K562 (cell line): ENCODE results near the gene ZP1. TPM values are rescaled to one million over a fixed set of nuclear protein-coding genes. Genes with fewer than 3 reads are reported as not detected.

Experiments
- CTCFL ChIP-seq: IDR thresholded peaks from 2 replicates; pipeline ENCODE4 v1.6.1; 2011; ENCODE audit warnings: borderline replicate concordance, low read depth, mild to moderate bottlenecking, moderate library complexity, low read length; ENCODE audit not compliant: insufficient read depth, poor library complexity, severe bottlenecking
- GABPA ChIP-seq: fragments of 200-800 bp; sonication (Bioruptor generic); conservative IDR thresholded peaks from 2 replicates; pipeline ENCODE4 v1.6.1; 2016; ENCODE audit warnings: low read depth, missing genetic modification characterization, missing compliant biosample characterization
- GATA2 ChIP-seq: sonication (generic); formaldehyde crosslinking; IDR thresholded peaks from 2 replicates; pipeline ENCODE4 v1.4.0; 2020; ENCODE audit warnings: mild to moderate bottlenecking, missing genetic modification reagents
- HDAC1 ChIP-seq, 2 experiments: fragments of 450-650 bp; IDR thresholded peaks; 2 replicates each; pipeline ENCODE4 v1.6.1; 2016 to 2017; ENCODE audit warnings: inconsistent platforms in 1 of 2, mild to moderate bottlenecking in 1 of 2, moderate library complexity in 1 of 2
- MCM2 ChIP-seq: fragments of 450-650 bp; IDR thresholded peaks from 2 replicates; pipeline ENCODE4 v1.6.1; 2017; ENCODE audit warnings: low read depth, mild to moderate bottlenecking
- MTA3 ChIP-seq: fragments of 450-650 bp; formaldehyde crosslinking; IDR thresholded peaks from 2 replicates; pipeline ENCODE4 v1.6.1; 2017; ENCODE audit warnings: mild to moderate bottlenecking, borderline replicate concordance
- NEUROD1 ChIP-seq: fragments of 150-350 bp; IDR thresholded peaks from 2 replicates; pipeline ENCODE4 v1.6.1; 2014; ENCODE audit warnings: borderline replicate concordance, low read length, low read depth; ENCODE audit not compliant: partially characterized antibody
- PHF20 ChIP-seq: fragments of 450-650 bp; IDR thresholded peaks from 2 replicates; pipeline ENCODE4 v1.6.1; 2018; ENCODE audit not compliant: partially characterized antibody
- POLR2G ChIP-seq: fragments of 200-400 bp; formaldehyde crosslinking; IDR thresholded peaks from 2 replicates; pipeline ENCODE4 v1.6.1; 2017; ENCODE audit warnings: low read depth, mild to moderate bottlenecking, antibody characterized with exemption, low read length, moderate library complexity
- PURB ChIP-seq: sonication (generic); formaldehyde crosslinking; IDR thresholded peaks from 2 replicates; pipeline ENCODE4 v1.9.0; 2021; ENCODE audit warnings: low read depth, mild to moderate bottlenecking, missing genetic modification reagents
- RBM15 ChIP-seq: fragments of 200-400 bp; formaldehyde crosslinking; IDR thresholded peaks from 2 replicates; pipeline ENCODE4 v1.6.1; 2018; ENCODE audit warnings: mild to moderate bottlenecking, low read length, moderate library complexity; ENCODE audit not compliant: insufficient read depth
- SMARCA5 ChIP-seq: fragments of 450-650 bp; IDR thresholded peaks from 2 replicates; pipeline ENCODE4 v1.6.1; 2016
- SMARCC2 ChIP-seq: fragments of 450-650 bp; IDR thresholded peaks from 2 replicates; pipeline ENCODE4 v1.6.1; 2017; ENCODE audit warnings: antibody characterized with exemption, moderate library complexity, mild to moderate bottlenecking, low read depth
- SREBF2 ChIP-seq: sonication (generic); formaldehyde crosslinking; IDR thresholded peaks from 2 replicates; pipeline ENCODE4 v1.4.0; 2020; ENCODE audit warnings: mild to moderate bottlenecking, missing genetic modification reagents
- ZBTB43 ChIP-seq: sonication (generic); formaldehyde crosslinking; IDR thresholded peaks from 2 replicates; pipeline ENCODE4 v1.8.0; 2023; ENCODE audit warnings: mild to moderate bottlenecking, missing genetic modification reagents
- ZFX ChIP-seq: sonication (generic); formaldehyde crosslinking; IDR thresholded peaks from 2 replicates; pipeline ENCODE4 v1.8.0; 2022; ENCODE audit warnings: mild to moderate bottlenecking, missing genetic modification reagents, moderate library complexity
- ZNF174 ChIP-seq: fragments of 250-450 bp; sonication (Bioruptor Pico); IDR thresholded peaks from 2 replicates; pipeline ENCODE4 v1.4.0; 2020; ENCODE audit warnings: mild to moderate bottlenecking
- polyA plus RNA-seq, 8 experiments: library from polyadenylated mRNA; depleted of rRNA in 4 of 8; stranded (reverse) in 5 of 8; unstranded in 3 of 8; fragments of >200 nt; fragmentation: Nextera tagmentation in 2 of 8; fragmentation: Illumina TruSeq in 1 of 8; extraction: Ambion mirVana in 2 of 8; extraction: Trizol in 1 of 8; gene quantifications; 2 replicates each; pipeline versions ENCODE4 v1.2.1 to v1.2.3, GENCODE V29; 2011 to 2014; ENCODE audit warnings: inconsistent platforms in 1 of 8, missing spikeins in 1 of 8
- total RNA-seq, 7 experiments: library from RNA; depleted of rRNA in 6 of 7; stranded (reverse); fragments of >200 nt in 6 of 7; fragmentation: Illumina TruSeq in 2 of 7; extraction: Trizol in 2 of 7; gene quantifications; 2 replicates each; pipeline versions ENCODE4 v1.2.1 to v1.2.3, GENCODE V29; 2011 to 2021; ENCODE audit warnings: low replicate concordance in 1 of 7
- TF ChIP-seq, protein P1 (sequence below): sonication (generic); formaldehyde crosslinking; IDR thresholded peaks from 2 replicates; pipeline ENCODE4 v1.8.1; 2023; ENCODE audit warnings: mild to moderate bottlenecking, missing genetic modification reagents
- TF ChIP-seq, protein P2 (sequence below): sonication (generic); formaldehyde crosslinking; IDR thresholded peaks from 2 replicates; pipeline ENCODE4 v1.8.1; 2023; ENCODE audit warnings: mild to moderate bottlenecking, missing genetic modification reagents, moderate library complexity
- TF ChIP-seq, protein P3 (sequence below): sonication (generic); formaldehyde crosslinking; IDR thresholded peaks from 2 replicates; pipeline ENCODE4 v1.8.1; 2022; ENCODE audit warnings: missing genetic modification reagents

Gene ZP1
- total and polyA plus RNA-seq, 9 of the 15 experiments (the other 6 are each of a cell fraction or from before 2014, with no cell fraction given): 0.11 to 0.15 TPM; not detected in 7

- TF ChIP-seq ZNF174 (no peak), PURB (CRISPR knock-in tag) (no peak), PHF20 (no peak), MCM2 (no peak), RBM15 (no peak), POLR2G (no peak), ZBTB43 (CRISPR knock-in tag) (no peak), SMARCA5 (no peak), NEUROD1 (no peak), SMARCC2 (no peak), SREBF2 (CRISPR knock-in tag) (no peak), CTCFL (no peak), MTA3 (no peak), GABPA (tag) (no peak), GATA2 (peak; percentile 83), HDAC1 (IDR thresholded peaks at IDR 0.05) (0 out of 4 replicates have a peak, but pooled peaks of 1 of the 2 experiments have one; percentile 33), ZFX (CRISPR knock-in tag) (peak; percentile 55)
- TF ChIP-seq, protein P1, sequence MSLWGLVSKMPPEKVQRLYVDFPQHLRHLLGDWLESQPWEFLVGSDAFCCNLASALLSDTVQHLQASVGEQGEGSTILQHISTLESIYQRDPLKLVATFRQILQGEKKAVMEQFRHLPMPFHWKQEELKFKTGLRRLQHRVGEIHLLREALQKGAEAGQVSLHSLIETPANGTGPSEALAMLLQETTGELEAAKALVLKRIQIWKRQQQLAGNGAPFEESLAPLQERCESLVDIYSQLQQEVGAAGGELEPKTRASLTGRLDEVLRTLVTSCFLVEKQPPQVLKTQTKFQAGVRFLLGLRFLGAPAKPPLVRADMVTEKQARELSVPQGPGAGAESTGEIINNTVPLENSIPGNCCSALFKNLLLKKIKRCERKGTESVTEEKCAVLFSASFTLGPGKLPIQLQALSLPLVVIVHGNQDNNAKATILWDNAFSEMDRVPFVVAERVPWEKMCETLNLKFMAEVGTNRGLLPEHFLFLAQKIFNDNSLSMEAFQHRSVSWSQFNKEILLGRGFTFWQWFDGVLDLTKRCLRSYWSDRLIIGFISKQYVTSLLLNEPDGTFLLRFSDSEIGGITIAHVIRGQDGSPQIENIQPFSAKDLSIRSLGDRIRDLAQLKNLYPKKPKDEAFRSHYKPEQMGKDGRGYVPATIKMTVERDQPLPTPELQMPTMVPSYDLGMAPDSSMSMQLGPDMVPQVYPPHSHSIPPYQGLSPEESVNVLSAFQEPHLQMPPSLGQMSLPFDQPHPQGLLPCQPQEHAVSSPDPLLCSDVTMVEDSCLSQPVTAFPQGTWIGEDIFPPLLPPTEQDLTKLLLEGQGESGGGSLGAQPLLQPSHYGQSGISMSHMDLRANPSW (CRISPR knock-in tag): no peak
- TF ChIP-seq, protein P2, sequence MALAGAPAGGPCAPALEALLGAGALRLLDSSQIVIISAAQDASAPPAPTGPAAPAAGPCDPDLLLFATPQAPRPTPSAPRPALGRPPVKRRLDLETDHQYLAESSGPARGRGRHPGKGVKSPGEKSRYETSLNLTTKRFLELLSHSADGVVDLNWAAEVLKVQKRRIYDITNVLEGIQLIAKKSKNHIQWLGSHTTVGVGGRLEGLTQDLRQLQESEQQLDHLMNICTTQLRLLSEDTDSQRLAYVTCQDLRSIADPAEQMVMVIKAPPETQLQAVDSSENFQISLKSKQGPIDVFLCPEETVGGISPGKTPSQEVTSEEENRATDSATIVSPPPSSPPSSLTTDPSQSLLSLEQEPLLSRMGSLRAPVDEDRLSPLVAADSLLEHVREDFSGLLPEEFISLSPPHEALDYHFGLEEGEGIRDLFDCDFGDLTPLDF (CRISPR knock-in tag): no peak
- TF ChIP-seq, protein P3, sequence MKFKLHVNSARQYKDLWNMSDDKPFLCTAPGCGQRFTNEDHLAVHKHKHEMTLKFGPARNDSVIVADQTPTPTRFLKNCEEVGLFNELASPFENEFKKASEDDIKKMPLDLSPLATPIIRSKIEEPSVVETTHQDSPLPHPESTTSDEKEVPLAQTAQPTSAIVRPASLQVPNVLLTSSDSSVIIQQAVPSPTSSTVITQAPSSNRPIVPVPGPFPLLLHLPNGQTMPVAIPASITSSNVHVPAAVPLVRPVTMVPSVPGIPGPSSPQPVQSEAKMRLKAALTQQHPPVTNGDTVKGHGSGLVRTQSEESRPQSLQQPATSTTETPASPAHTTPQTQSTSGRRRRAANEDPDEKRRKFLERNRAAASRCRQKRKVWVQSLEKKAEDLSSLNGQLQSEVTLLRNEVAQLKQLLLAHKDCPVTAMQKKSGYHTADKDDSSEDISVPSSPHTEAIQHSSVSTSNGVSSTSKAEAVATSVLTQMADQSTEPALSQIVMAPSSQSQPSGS (CRISPR knock-in tag): no peak
Observed at GRCh38 chr11:60891103-60891741, 23.9 kb downstream of the ZP1 start (continued).
